Testis (tissue), 3 donors: ENCODE results near the gene FKBP10. TPM values are rescaled to one million over a fixed set of nuclear protein-coding genes. Genes with fewer than 3 reads are reported as not detected.

Experiments used
- DNase-seq: peaks from one replicate; pipeline ENCODE4 v3.0.0-alpha.2; 2019
- H3K27ac ChIP-seq, 2 donors: fragments of 200-600 bp; sonication (generic); one replicate each; pipeline ENCODE4 v1.5.1; 2019
- H3K27me3 ChIP-seq: fragments of 200-600 bp; sonication (generic); one replicate; pipeline ENCODE4 v1.5.1; 2019
- H3K36me3 ChIP-seq: fragments of 200-600 bp; sonication (generic); one replicate; pipeline ENCODE4 v1.5.1; 2017; ENCODE audit warnings: low read depth; ENCODE audit errors: missing control alignments
- H3K4me1 ChIP-seq: fragments of 200-600 bp; sonication (generic); one replicate; pipeline ENCODE4 v1.5.1; 2019
- H3K4me3 ChIP-seq, 2 donors: fragments of 200-600 bp; sonication (generic); one replicate each; pipeline ENCODE4 v1.5.1; 2017 to 2019
- H3K9me3 ChIP-seq: fragments of 200-600 bp; sonication (generic); one replicate; pipeline ENCODE4 v1.5.1; 2017
- POLR2A ChIP-seq: fragments of 450-650 bp; IDR thresholded peaks from one replicate; pipeline ENCODE4 v1.6.1; 2017; ENCODE audit warnings: antibody characterized with exemption, mild to moderate bottlenecking, moderate library complexity
- WGBS, 2 donors: methylation state at CpG; one replicate each; pipeline ENCODE4 v1.1.5; 2018; 5-methylcytosine and 5-hydroxymethylcytosine counted together
- intact Hi-C: fragments of 100-400 bp; cut with DNase I; formaldehyde crosslinking; loops from one replicate; pipeline ENCODE4 v1.15.1; 2023; ENCODE audit warnings: low total_unique reads
- polyA plus RNA-seq: library from polyadenylated mRNA; stranded (reverse); fragments of 350-450 nt; fragmentation: Illumina TruSeq; extraction: RNeasy Lipid Tissue Mini Kit (QIAGEN cat#74804); gene quantifications from one replicate; pipeline ENCODE4 v1.2.3, GENCODE V29; 2014; ENCODE audit warnings: low read depth, low replicate concordance; ENCODE audit not compliant: insufficient read depth
- total RNA-seq, 2 donors: library from RNA; depleted of rRNA; stranded (reverse); fragments of >200 nt; gene quantifications; one replicate each; pipeline ENCODE4 v1.2.3, GENCODE V29; 2016
- TF ChIP-seq, protein P1 (sequence below), 3 experiments: fragments of 450-650 bp in 2 of 3; fragments of 200-600 bp in 1 of 3; sonication (generic) in 1 of 3; IDR thresholded peaks; one replicate each; pipeline ENCODE4 v1.5.1; 2016 to 2019; ENCODE audit warnings: antibody characterized with exemption in 3 of 3, mild to moderate bottlenecking in 2 of 3, moderate library complexity in 1 of 3

FKBP10 gene
- total and polyA plus RNA-seq, 3 donors from 2014 or later, result 31.4 to 37.8 (median 36.5) TPM

DNA sequence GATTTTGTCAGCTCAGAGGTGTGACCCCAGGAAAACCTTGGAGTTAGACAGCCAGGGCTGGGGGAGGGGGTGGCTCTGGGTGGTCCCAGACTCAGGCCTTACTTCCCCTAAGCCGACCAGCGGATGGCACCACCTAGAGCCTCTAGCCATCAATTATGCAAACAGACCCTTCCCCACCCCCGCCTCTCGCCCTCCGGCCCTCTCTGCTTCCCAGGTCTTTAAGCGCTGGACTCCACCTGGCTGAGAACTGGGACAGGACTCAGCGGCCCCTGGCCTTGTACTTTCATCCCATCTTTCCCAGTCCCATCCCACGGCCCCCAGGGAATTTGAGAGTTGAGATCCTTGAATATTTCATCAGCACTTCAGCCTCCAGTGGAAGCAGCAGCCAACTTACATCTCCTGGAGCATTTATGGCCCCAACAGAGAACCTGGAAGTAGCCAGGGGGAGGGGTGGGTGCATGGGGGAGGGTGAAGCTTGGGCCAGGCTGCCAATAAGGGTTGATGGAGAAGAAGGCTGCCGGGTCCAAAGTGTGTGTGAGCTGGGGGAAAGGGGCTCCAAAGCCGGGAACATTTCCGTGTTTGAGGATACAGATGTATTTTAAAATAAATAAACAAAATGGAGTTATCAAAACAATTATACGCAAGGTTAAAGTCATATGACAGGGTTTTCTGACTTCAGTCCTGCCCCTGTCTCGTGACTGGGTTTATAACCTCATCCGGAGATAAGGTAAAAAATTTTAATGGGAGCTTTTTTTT lies 18.8 kb upstream of the FKBP10 start:
- H3K36me3 ChIP-seq, result no peaks in the 10 kb centered on the region
- peaks cover 22% of the 10 kb centered on the region for H3K4me1 ChIP-seq
- DNase-seq, result no peak
- no peaks in the 10 kb centered on the region for H3K27me3 ChIP-seq
- peak overlapping the region; percentile 50 to 56 for H3K27ac ChIP-seq
- H3K4me3 ChIP-seq, result no peak overlapping the region
- no peaks in the 10 kb centered on the region for H3K9me3 ChIP-seq
- intact Hi-C loops, result loop anchor here (10.0 kb wide), 1 partner anchor 59 kb away; the partner anchor contains the start of gene HAP1
- no peak for TF ChIP-seq POLR2A
- WGBS, 2 donors, result 63 to 69% methylated on average over 11 to 14 of the region's 14 CpGs

DNA sequence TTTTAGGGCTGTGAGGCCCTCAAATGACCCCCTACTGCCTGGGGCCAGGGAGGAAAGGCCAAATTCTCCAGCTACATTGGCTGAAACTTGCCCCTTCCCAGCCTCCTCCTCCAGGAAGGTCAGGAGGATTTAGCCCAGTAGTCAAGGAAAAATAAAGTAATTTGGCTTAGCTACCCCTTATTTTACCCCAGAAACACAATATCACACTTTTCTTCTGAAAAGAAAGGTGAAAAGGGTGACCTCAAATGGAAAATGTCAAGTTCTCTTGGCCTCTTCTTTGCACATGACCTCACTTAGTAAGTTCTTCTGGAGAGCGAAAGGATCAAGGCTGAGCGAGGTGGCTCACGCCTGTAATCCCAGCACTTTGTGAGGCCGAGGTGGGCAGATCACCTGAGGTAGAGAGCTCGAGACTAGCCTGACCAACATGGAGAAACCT lies 18.2 kb upstream of the FKBP10 start:
- DNase-seq, result no peak
- intact Hi-C loops, result loop anchor here (10.0 kb wide), 1 partner anchor 60 kb away; the partner anchor contains the start of gene HAP1
- no peak overlapping the region for H3K27ac ChIP-seq

GRCh38 chr17:41796121-41796895 lies 16.5 kb upstream of the FKBP10 start:
- Histone ChIP-seq H3K4me3 (no peak overlapping the region), H3K9me3 (no peaks in the 10 kb centered on the region), H3K4me1 (peaks cover 26% of the 10 kb centered on the region), H3K36me3 (no peaks in the 10 kb centered on the region), H3K27me3 (no peaks in the 10 kb centered on the region), H3K27ac (no peak overlapping the region)
- 90 to 94% methylated on average over 9 to 10 of the region's 10 CpGs for WGBS, 2 donors
- intact Hi-C loops, result loop anchor here (10.0 kb wide), 1 partner anchor 62 kb away; the partner anchor contains the start of gene HAP1
- no peak for DNase-seq
- TF ChIP-seq, protein P1, sequence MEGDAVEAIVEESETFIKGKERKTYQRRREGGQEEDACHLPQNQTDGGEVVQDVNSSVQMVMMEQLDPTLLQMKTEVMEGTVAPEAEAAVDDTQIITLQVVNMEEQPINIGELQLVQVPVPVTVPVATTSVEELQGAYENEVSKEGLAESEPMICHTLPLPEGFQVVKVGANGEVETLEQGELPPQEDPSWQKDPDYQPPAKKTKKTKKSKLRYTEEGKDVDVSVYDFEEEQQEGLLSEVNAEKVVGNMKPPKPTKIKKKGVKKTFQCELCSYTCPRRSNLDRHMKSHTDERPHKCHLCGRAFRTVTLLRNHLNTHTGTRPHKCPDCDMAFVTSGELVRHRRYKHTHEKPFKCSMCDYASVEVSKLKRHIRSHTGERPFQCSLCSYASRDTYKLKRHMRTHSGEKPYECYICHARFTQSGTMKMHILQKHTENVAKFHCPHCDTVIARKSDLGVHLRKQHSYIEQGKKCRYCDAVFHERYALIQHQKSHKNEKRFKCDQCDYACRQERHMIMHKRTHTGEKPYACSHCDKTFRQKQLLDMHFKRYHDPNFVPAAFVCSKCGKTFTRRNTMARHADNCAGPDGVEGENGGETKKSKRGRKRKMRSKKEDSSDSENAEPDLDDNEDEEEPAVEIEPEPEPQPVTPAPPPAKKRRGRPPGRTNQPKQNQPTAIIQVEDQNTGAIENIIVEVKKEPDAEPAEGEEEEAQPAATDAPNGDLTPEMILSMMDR (IDR thresholded peaks at IDR 0.05), result no peak
- no peak for TF ChIP-seq POLR2A

More for the DNA sequence above, 18.2 kb upstream of the FKBP10 start:
- 95 to 96% methylated on average over 5 of the region's 5 CpGs for WGBS, 2 donors
- Histone ChIP-seq H3K36me3 (no peaks in the 10 kb centered on the region), H3K4me1 (peaks cover 22% of the 10 kb centered on the region), H3K4me3 (no peak overlapping the region), H3K27me3 (no peaks in the 10 kb centered on the region), H3K9me3 (no peaks in the 10 kb centered on the region)
- TF ChIP-seq, protein P1 (IDR thresholded peaks at IDR 0.05), result no peak
- TF ChIP-seq POLR2A, result no peak

GRCh38 chr17:41797377-41797776 lies 15.4 kb upstream of the FKBP10 start:
- no peak for DNase-seq
- no peak overlapping the region for H3K27ac ChIP-seq
- TF ChIP-seq POLR2A, result no peak
- TF ChIP-seq, protein P1 (IDR thresholded peaks at IDR 0.05), result no peak
- H3K27me3 ChIP-seq, result no peaks in the 10 kb centered on the region
- H3K36me3 ChIP-seq, result no peaks in the 10 kb centered on the region
- intact Hi-C loops, result loop anchor here (10.0 kb wide), 1 partner anchor 63 kb away; the partner anchor contains the start of gene HAP1
- H3K9me3 ChIP-seq, result no peaks in the 10 kb centered on the region
- no peak overlapping the region for H3K4me3 ChIP-seq
- 87% methylated on average over 3 of the region's 3 CpGs for WGBS, 2 donors
- H3K4me1 ChIP-seq, result peaks cover 24% of the 10 kb centered on the region

- TF ChIP-seq POLR2A, result no peak
- TF ChIP-seq, protein P1 (IDR thresholded peaks at IDR 0.05), result no peak
- Histone ChIP-seq H3K9me3 (no peaks in the 10 kb centered on the region), H3K27me3 (no peaks in the 10 kb centered on the region), H3K36me3 (no peaks in the 10 kb centered on the region), H3K4me3 (no peak overlapping the region), H3K4me1 (peaks cover 6% of the 10 kb centered on the region), H3K27ac (no peak overlapping the region)
- intact Hi-C loops, result loop anchor here (10.0 kb wide), 1 partner anchor 65 kb away; the partner anchor contains the start of gene HAP1
- no peak for DNase-seq
- WGBS, 2 donors, result 94 to 100% methylated on average over 3 to 8 of the region's 8 CpGs
These were observed 13.4 kb upstream of the FKBP10 start for GRCh38 chr17:41799366-41799765.
